ENCODE data around the gene SEMA3F. TPM values are rescaled to one million over a fixed set of nuclear protein-coding genes. Genes with fewer than 3 reads are reported as not detected.

The SEMA3F gene
- total RNA-seq, 2 donors from 2014 or later: 25.5 to 35.1 TPM

DNA sequence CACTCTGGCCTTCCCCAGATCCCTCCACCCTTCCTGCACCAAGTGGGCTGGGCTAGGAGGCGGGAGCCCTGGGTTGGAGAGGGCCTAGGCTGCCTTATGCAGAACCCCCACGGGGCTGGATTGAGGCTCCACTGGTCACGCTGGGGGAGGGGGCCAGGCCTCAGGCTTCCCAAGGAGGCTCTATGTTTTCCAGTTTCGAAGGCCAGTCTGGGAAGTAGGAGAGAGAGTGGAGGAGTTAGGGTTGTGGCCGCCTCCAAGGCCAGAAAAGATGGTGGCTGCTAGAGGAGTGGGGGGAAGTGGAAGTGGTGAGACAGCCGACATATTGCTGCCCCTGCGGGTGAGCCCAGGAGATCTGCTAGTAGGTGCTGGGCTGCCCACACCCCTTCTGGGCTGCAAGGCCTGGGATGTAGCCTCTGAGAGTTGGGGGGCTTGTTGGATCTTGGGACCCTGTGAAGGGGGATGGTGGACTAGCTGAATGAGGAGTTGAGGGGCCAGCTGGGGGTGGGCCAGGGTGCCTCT, 82.1 kb downstream of the SEMA3F start:
- H3K27me3 ChIP-seq (replicated peaks; ENCODE audit: insufficient read depth): no peaks in the 10 kb centered on the region
- TF ChIP-seq, protein P1, sequence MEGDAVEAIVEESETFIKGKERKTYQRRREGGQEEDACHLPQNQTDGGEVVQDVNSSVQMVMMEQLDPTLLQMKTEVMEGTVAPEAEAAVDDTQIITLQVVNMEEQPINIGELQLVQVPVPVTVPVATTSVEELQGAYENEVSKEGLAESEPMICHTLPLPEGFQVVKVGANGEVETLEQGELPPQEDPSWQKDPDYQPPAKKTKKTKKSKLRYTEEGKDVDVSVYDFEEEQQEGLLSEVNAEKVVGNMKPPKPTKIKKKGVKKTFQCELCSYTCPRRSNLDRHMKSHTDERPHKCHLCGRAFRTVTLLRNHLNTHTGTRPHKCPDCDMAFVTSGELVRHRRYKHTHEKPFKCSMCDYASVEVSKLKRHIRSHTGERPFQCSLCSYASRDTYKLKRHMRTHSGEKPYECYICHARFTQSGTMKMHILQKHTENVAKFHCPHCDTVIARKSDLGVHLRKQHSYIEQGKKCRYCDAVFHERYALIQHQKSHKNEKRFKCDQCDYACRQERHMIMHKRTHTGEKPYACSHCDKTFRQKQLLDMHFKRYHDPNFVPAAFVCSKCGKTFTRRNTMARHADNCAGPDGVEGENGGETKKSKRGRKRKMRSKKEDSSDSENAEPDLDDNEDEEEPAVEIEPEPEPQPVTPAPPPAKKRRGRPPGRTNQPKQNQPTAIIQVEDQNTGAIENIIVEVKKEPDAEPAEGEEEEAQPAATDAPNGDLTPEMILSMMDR (IDR thresholded peaks at IDR 0.05): no peak
- ATAC-seq (ENCODE audit: insufficient number of reproducible peaks, low FRiP score, low read depth) (no peak), DNase-seq (ENCODE audit: low spot score) (no peak)
- peak overlapping the region; percentile 81 for H3K4me3 ChIP-seq
- peaks cover 32 to 49% of the 10 kb centered on the region in 2 donors for H3K4me1 ChIP-seq (ENCODE audit: control insufficient read depth in 1 of 2, low read depth in 2 of 2)
- peak overlapping the region; percentile 94 to 96 for H3K27ac ChIP-seq
- H3K9me3 ChIP-seq: no peaks in the 10 kb centered on the region
- H3K36me3 ChIP-seq: no peaks in the 10 kb centered on the region

DNA sequence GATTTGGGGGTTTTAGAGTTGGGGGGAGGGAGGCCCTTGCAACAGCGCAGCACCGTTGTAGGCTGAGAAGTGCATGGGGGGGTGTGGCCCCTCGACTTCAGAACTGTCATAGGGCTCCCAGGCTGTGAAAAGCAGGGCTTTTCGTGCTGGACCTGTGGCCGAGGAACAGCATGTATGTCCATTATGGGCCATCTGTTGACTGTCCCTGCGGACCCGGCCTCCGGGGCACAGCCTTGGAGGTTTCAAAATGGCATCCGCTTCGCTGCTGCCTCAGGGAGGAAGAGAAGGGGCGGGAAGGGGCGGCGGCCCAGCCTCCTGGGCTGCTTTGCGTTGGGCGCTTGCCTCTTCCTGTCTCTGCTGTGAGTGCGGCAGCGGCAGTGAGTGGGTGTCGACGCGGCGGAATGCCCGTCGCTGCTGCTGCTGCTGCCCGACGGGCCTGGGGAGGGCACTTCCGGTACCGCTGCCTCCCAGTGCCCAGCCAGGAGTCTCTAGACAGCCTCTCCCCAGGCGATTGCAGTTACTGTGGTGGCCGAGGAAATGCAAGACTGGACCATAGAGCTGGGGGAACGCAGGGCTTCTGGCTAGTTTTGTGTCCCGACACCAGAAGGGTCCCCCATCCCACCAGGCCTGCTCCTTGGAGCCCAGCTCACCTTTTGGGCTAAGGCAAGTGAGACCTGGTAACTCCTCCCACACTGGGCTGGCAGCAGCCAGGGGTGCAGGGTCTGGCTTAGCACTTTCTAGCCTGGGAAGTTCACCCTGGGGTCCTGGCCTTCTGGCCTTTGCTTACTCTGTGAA, 82.8 kb downstream of the SEMA3F start:
- Histone ChIP-seq H3K27me3 (replicated peaks; ENCODE audit: insufficient read depth) (no peaks in the 10 kb centered on the region), H3K27ac (peak overlapping the region; percentile 94 to 96), H3K4me1 (ENCODE audit: control insufficient read depth in 1 of 2, low read depth in 2 of 2) (peaks cover 39 to 56% of the 10 kb centered on the region in 2 donors), H3K9me3 (no peaks in the 10 kb centered on the region), H3K36me3 (no peaks in the 10 kb centered on the region), H3K4me3 (peak overlapping the region; percentile 81)
- ATAC-seq (ENCODE audit: insufficient number of reproducible peaks, low FRiP score, low read depth) (peak; percentile 33), DNase-seq (ENCODE audit: low spot score) (peak; percentile 66)
- TF ChIP-seq, protein P1 (IDR thresholded peaks at IDR 0.05): no peak

- Histone ChIP-seq H3K27ac (peak overlapping the region; percentile 94 to 96), H3K4me1 (ENCODE audit: control insufficient read depth in 1 of 2, low read depth in 2 of 2) (peaks cover 46 to 62% of the 10 kb centered on the region in 2 donors), H3K27me3 (replicated peaks; ENCODE audit: insufficient read depth) (no peaks in the 10 kb centered on the region), H3K9me3 (no peaks in the 10 kb centered on the region), H3K36me3 (no peaks in the 10 kb centered on the region), H3K4me3 (peak overlapping the region; percentile 81)
- no peak for DNase-seq (ENCODE audit: low spot score)
- TF ChIP-seq, protein P1 (IDR thresholded peaks at IDR 0.05): no peak
- peak; percentile 37 for ATAC-seq (ENCODE audit: insufficient number of reproducible peaks, low FRiP score, low read depth)
These were observed 83.5 kb downstream of the SEMA3F start for GRCh38 chr3:50238549-50239026.

Other genes starting within 250 kb of the SEMA3F start
- gene MON1A, start 225.5 kb upstream of the SEMA3F start, total RNA-seq: 10 to 100 TPM; 17.4 to 23.4 TPM
- 100 to 1,000 TPM in 1 of 2 donors, 10 to 100 TPM in 1; 99.6 to 181 TPM for gene RBM6, start 215.2 kb upstream of the SEMA3F start, total RNA-seq
- 100 to 1,000 TPM; 217 to 301 TPM for gene RBM5, start 66.4 kb upstream of the SEMA3F start, total RNA-seq
- under 1 TPM in 1 of 2 donors, not detected in 1; 0.54 TPM for gene GNAT1, start 36.3 kb downstream of the SEMA3F start, total RNA-seq
- under 1 TPM in 1 of 2 donors, not detected in 1; 0.28 TPM for gene SLC38A3, start 49.9 kb downstream of the SEMA3F start, total RNA-seq
- 100 to 1,000 TPM; 183 to 337 TPM for gene GNAI2, start 80.9 kb downstream of the SEMA3F start, total RNA-seq
- gene SEMA3B, start 113.8 kb downstream of the SEMA3F start, total RNA-seq: 10 to 100 TPM; 53.6 to 57.2 TPM
- gene LSMEM2, start 123.8 kb downstream of the SEMA3F start, total RNA-seq: not detected
- gene IFRD2, start 137.1 kb downstream of the SEMA3F start, total RNA-seq: 100 to 1,000 TPM in 1 of 2 donors, 10 to 100 TPM in 1; 43.3 to 118 TPM
- 1 to 10 TPM in 1 of 2 donors, under 1 TPM in 1; 0.35 to 1.4 TPM for gene HYAL3, start 144.1 kb downstream of the SEMA3F start, total RNA-seq
- gene NAA80, start 144.1 kb downstream of the SEMA3F start, total RNA-seq: 1 to 10 TPM; 8.3 to 8.7 TPM
- 1 to 10 TPM; 5.8 to 6.1 TPM for gene HYAL1, start 148.2 kb downstream of the SEMA3F start, total RNA-seq
- 10 to 100 TPM; 86.5 to 87.5 TPM for gene HYAL2, start 167.4 kb downstream of the SEMA3F start, total RNA-seq
- 10 to 100 TPM; 12.6 to 19.4 TPM for gene TUSC2, start 172.9 kb downstream of the SEMA3F start, total RNA-seq
- 10 to 100 TPM; 45.2 to 72.2 TPM for gene RASSF1, start 185.5 kb downstream of the SEMA3F start, total RNA-seq
- gene ZMYND10, start 190.4 kb downstream of the SEMA3F start, total RNA-seq: not detected
- gene NPRL2, start 195.5 kb downstream of the SEMA3F start, total RNA-seq: 10 to 100 TPM; 15.4 to 21.0 TPM
- gene CYB561D2, start 195.5 kb downstream of the SEMA3F start, total RNA-seq: 10 to 100 TPM; 22.5 to 29.4 TPM
- gene TMEM115, start 204.2 kb downstream of the SEMA3F start, total RNA-seq: 10 to 100 TPM; 55.0 to 57.7 TPM